CD4-positive, alpha-beta T cell treated with Interferon alpha-2 for 1 hour (primary cell): ENCODE measurements around the gene INF2.
"Not testable (repeated sequence)": the region's sequence is repeated elsewhere in the genome, so short reads cannot be mapped to it uniquely, and the experiment has no call there.

Source experiments
- DNase-seq, 2 donors: peaks; one replicate each; pipeline ENCODE4 v3.0.0-alpha.2; 2020 to 2022

INF2 gene

DNA sequence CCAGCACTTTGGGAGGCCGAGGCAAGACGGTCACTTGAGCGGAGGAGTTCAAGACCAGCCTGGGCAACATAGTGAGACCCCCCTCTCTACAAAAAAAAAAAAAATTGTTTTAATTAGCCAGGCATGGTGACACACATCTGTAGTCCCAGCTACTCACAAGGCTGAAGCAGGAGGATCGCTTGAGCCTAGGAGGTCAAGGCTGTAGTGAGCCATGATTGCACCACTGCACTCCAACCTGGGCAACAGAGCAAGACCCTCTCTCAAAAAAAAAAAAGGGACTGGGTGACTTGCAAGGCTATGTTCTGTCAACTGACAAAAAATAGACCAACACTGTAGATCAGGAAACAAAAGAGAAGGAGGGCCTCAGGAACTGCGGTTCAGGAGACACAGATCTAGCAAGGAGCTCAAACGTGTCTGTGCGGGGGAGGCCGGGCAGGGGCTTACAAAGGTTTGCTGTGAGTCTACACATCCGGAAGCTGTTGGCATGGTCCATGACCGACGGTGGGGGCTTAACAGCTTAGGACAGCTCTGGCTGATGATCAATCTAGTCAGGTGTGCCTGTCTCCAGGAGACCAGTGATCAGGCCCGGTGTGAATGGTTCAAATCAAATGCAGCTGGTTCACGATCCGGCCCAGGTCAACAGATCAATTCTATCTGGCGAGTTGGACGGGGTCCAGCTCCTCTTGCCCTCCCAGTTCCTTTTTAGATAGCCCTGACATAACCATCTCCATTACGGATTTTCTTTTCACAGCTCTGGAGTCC is 31.7 kb upstream of the INF2 start:
- DNase-seq: peak in 1 of 2 donors; percentile 64

DNA sequence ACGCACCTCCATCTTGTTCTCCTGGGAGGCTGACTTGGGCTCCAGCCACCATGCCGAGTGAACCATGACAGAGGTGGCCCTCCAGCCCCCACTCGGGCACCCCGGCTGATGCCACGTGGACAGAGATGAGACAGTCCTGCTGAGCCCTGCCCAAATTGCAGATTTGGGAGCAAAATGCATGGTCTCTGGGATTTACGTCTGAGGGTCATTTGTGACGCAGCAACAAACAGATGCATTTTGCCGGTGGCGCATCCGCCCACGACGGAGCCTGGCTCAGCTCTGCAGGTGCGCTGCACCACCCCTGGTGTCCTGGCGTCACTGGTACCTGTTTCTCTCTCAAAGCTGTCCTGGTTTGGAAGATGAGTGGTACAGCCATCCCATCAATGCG is 31.1 kb upstream of the INF2 start:
- peak in 1 of 2 donors; percentile 46 for DNase-seq

DNA sequence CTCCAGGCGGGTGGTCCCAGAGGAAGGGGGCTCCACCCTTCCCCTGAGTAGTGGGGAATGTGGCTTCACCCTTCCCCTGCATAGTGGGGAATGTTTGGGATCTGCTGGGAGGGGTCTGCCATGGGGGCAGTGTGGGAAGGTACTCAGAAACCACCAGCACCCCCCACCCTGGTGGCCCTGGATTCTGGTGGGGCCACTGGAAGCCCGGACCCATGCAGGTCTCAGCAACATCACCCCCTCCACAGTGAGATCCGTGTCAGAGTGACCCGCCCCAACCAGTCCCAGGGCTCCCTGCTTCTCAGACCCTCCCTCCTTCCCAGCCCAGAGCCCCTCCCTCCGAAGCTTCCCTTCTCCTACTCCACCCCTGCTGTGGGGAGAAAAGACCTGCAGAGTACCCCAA is 30.3 kb upstream of the INF2 start:
- DNase-seq: no peak

DNA sequence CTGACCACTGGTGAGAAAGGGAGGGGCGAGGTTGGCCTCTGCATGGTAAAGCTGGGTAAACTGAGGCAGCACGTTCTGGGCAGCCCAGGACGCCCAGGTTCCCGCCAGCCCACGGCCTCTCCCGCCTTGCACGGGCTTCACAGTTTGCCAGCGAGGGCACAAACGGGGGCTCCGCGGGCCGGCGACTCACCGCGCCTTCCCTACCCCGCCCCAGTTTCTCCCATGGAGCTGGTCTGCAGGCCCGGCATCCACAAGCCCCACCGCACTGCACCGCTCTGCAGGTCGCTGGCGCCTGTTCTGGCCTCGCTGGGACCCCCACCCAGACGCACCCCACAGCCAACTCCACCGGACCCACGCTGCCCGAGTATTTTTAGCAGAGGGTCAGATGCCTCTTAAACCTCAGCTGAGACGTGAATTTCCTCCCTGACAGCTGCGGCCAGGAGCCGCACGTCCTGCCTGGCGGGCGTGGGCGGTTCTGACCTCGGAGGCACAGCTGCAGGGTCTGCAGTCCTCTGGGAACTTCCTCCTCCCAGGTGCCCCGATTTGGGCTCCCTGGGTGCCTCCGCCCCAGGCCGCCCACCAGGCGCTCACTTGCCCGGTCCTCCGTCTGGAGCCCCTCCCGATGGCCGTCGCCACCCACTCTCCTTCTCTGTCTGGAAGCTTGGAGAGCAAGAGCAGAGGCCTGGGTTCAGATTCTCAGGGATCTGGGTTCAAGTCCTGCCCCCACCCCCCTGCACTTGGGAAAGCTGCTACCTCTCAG is 29.5 kb upstream of the INF2 start:
- no peak for DNase-seq

DNA sequence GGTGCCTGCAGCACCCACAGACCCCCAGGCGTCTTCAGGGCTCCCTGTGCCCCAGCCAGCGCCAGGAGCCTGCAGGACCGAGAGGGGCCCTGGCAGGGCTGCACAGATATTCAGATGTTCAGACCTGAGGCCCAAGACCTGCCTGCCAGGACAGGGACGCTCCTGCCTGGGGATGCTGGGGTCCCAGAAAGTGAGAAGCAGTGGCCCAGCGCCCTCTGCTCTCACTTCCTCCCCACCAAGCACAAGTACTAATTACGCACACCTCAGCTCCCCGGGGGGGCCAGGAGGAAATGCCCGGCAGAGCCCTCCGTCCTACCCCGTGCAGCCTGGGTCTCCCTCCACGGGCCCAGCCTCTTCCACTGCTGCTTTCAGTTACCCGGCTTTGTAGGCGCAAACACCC is 28.8 kb upstream of the INF2 start:
- peak in 1 of 2 donors; percentile 54 for DNase-seq

DNA sequence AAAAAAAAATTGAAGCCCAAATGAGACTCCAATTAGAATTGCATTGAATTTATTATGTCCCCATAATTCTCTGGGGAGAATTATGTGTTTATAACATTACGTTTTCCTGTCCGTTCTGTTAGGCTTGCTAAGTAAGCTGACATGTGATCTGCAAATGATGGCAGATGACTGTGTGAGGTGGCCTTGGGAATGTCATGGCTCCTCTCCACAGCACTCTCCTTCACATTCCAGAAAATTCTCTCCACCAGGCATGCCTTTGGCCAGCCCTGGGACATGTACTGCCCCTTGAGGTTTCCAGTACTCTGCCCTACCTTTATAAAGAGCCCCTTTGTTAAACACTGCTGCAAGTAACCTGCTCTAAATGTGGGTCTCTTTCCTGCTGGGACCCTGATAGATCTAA is 28.3 kb upstream of the INF2 start:
- DNase-seq: no peak

DNA sequence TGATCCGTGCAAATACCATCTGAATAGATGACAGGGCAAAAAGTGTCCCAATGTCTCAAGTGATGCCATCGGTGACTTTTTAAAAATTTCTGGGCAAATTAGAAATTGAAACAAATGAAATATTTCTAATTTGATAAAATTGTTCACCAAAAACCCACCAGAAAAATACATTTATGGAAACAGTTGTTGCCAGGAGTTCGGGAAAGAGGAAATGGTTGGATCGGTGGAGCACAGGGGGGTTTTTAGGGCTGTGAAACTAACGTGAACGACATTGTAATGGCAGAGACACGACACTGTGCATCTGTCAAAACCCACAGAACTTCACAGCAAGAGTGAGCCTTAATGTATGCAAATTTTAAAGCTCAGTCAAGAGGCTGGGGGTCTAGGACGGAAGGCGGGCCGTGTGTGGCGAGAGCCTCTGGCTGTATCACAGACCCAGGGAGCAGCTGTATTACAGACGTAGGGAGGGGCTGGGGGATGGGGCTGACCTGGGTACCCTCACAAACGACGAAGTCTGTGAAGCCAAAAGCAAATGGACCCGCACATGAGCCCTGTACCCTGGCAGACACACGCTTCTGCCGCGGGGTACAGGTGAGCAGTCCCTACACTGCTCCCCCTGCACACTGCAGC is 27.8 kb upstream of the INF2 start:
- DNase-seq: not testable (repeated sequence)

DNA sequence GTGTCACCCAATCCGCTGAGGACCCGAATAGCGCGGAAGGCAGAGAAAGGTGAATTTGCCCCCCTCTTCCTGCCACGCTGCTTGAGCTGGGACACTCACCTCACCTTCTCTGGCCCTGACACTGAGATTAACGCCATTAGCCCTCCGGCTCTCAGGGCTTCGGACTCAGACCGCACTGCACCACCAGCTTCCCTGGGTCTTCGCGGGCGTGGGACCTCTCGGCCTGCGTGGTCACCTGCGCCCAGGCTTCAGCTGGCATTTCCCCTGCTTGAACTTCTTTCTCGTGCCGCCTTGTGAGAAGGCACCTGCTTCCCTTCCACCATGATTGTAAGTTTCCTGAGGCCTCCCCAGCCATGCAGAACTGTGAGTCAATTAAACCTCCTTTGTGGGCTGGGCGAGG is 26.9 kb upstream of the INF2 start:
- DNase-seq: not testable (repeated sequence)

DNA sequence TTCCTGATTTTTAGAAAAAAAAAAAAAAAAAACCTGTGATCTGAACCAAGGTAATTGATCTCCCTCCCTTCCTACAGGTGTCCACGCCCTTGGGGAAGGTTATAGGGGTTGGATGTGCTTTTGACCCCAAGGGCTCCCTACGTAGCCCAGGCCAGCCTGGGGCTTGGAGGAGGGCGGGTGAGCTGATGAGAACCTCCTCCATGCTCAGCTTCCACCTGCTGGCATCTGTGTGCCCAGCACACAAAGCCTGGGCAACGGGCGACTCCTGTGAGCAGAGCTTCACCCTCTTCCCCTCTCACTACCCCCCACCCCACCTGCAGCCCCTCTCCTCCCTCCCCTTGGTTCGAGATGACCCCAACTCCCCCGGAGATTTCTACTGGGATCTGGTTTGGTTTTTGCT is 25.3 kb upstream of the INF2 start:
- no peak for DNase-seq

DNA sequence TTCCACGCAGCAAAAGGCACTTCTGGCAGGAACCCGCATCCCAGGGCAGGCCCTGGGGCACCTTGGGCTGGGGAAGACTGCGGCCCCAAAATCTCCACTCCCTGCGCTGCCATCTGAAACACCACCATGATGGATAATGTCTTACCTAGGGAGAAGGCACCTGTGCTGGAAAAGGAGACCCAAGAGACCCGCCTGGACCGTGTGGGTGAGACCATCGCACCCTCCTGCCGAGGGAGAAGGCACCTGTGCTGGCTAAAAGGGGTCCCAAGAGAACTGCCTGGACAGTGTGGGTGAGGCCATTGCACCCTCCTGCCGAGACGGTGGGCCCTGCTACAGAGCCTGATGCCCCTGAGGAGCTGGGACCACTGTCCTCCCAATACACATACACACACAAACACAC is 24.8 kb upstream of the INF2 start:
- no peak for DNase-seq

DNA sequence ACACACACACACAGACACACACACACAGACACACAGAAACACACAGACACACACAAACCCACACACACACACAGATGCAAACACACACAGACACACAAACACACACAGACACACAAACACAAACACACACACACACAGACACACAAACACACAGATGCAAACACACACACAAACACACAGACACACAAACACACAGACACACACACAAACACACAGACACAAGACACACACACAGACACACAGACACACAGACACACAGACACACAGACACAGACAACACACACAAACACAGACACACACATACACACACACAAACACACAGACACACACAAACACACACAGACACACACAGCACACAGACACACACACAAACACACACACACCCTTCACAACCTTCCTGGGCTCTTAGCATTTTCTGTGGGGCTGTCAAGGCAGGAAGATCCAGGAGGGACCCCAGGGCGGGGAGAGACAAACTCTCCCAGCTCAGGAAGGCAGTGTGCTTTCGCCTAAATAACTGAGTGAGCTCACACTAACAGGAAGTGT is 24.2 kb upstream of the INF2 start:
- no peak for DNase-seq

DNA sequence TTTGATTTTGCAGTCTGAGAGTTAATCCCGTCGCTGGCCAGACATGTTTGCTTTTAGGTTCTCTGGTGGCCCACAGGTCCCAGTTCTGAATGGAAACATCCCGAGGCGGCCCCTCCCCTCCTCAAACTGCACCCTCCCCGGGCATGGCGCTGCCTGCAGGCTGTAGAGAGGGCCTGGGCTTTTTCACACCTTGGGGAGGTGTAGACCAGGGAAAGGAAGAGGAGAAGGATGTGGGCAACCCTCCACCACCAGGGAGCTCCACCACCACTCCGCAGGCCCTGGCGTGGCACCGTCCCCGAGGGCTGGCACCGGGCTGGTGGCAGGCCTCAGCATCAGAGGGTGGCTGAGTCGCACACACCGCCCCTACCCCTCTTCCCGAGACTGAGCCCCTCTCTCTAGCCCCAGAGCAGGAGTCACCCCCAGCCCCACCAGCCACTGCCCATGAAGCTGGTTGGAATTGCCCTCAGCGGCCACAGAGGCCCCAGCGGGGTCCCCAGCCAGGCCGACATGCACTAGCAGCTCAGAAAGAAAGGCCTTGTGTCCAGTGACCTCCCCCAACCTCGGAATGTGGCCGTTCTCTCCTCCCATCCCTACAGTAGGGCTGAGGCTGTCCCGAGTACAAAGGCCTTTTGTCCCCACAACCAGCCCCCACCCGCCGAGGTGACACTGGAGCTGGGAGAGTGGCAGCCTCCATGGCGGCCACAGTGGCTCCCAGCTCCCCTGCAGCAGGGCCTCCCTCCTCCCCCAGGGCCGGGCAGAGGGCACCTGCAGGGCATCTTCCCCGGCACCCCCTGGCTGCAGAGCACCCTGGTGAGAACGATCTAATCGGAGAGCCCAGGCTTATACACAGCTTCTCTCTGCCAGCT is 23.5 kb upstream of the INF2 start:
- DNase-seq: peak; percentile 44 to 64

DNA sequence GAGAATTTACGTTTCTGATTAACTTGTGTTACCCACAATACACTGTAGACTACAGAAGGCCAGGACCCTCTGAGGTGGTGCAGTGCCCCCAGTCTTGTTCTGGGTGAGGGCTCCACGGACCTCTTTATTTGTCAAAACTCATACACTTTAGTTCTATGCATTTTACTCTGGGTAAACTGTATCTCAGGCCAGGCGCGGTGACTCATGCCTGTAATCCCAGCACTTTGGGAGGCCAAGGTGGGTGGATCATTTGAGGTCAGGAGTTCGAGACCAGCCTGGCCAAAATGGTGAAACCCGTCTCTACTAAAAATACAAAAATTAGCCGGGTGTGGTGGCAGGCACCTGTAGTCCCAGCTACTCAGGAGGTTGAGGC is 22.9 kb upstream of the INF2 start:
- not testable (repeated sequence) for DNase-seq

DNA sequence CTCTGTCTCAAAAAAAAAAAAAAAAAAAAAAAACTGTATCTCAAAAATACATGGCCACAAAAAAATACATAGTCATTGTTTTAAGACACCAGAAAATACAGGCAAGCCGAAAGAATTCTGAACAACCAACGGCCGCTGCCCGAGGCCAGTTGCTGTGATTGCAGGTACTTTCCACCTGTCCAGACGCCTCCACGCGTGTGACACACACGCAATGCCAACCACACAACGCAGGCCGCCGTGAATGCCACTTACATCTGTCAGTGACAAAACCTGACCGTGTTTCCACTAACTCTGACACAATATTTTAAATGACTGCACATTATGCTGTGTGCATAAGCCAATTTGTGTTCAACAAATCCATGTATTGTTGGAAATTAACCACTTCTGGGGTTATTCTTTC is 22.4 kb upstream of the INF2 start:
- no peak for DNase-seq

DNA sequence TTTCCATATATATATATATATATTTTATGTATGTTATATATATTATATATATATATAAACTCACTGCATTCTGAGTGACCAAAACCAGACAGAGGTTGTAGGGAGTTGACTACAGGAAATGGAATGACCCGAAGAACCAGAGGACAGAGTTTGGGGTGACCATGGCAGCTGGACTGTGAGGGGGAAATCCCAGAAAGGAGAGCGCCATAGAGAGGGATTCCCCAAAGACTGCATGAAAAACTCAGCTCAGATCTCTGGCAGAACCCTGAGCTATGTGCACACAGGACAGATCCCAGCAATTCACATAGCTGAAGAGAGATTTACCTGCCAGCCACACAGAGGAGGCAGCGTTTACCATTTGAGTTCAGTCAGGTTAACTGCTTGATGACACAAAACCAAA is 19.7 kb upstream of the INF2 start:
- DNase-seq: no peak

DNA sequence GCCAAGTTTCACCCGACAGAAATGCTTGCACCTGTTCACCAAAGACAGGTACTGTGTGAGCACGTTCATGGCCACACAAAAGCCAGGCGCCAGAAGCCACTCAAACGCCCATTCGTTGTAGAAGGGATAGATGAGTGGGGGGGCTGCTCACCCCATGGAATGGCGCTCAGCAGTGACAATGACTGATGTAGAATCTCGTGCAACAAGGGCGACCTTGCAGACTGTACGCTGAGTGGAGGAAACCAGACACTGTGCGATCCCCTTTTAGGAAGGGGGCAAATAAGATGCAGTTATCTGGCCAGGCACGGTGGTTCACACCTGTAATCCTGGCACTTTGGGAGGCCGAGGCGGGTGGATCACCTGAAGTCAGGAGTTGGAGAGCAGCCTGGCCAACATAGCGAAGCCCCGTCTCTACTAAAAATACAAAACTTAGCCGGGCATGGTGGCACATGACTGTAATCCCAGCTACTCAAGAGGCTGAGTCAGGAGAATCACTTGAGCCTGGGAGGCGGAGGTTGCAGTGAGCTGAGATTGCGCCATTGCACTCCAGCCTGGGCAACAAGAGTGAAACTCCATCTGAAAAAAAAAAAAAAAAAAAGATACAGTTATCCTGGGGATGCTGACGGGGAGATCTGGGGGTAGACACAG is 18.0 kb upstream of the INF2 start:
- not testable (repeated sequence) for DNase-seq

DNA sequence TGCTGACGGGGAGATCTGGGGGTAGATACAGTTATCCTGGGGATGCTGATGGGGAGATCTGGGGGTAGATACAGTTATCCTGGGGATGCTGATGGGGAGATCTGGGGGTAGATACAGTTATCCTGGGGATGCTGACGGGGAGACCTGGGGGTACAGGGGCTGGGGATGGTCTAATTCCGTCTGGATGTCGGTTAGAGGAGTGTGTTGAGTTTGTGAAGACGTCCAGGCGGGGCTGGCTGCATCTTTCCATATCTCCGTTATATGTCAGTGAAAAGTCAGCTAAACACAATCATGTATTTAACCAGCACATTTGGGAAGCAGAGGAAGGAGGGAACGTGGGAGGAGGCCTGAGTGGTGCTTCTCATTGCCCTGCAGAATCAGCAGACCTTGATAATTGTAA is 17.3 kb upstream of the INF2 start:
- DNase-seq: not testable (repeated sequence)

DNA sequence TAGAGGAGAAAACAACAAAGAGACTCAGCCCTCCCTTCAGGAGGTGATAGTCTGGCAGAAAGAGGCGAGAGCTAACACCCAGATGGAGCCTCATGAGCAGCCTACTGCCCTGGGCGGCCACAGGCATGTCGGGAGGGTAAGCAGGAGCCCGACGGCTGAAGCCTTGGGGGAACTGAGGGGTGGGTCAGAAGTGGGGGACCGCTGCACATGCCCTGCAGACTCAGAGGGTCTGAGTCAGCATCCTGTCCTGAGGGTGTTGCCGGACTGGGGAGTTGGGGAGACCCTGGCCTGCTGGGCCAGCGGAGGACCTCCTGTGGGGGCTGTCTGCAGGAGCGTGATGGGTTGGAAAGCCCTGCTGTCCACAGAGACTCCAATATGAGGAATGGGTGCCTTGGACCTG is 15.9 kb upstream of the INF2 start:
- no peak for DNase-seq

DNA sequence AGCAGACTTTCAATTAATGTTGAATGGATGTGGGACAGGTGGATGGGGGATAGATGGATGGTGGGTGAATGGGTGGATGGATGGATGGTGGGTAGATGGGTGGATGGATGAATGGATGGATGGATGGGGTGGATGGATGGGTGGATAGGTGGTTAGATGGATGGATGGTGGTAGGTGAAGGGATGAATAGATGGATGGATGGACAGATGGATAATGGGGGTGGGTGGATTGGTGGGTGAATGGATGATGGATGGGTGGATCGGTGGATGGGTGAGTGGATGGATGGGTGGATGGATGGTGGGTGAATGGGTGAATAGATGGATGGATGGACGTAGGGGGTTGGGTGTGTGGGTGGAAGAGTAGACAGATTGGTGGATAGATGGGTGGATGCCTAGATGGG is 14.0 kb upstream of the INF2 start:
- DNase-seq: no peak

DNA sequence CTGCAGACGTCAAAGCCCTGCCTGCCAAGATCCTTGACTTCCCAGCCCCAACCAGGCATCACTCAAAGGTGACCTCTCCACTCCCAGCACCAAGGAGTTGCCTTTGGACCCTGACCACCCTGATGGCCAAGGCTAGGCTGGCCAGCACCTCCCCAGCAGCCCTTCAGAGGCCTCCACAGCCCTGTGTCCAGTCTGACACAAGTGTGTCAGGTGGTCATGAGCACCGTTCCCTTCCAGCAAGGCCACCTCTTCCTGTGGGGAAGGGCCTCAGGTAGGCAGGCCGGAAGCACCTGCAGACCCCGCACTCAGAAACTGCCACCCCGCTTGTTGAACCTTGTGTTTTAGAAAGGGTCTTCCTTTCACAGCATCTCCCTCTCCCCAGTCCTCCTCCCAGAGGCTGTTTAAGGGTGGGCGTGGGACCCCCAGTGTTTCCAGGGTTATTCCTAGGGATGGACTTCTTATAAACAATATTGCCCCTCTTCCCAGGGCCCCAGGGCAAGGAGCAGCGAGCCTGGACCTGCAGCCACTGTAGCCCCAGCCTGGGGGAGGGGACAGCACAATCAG is 13.2 kb upstream of the INF2 start:
- no peak for DNase-seq

DNA sequence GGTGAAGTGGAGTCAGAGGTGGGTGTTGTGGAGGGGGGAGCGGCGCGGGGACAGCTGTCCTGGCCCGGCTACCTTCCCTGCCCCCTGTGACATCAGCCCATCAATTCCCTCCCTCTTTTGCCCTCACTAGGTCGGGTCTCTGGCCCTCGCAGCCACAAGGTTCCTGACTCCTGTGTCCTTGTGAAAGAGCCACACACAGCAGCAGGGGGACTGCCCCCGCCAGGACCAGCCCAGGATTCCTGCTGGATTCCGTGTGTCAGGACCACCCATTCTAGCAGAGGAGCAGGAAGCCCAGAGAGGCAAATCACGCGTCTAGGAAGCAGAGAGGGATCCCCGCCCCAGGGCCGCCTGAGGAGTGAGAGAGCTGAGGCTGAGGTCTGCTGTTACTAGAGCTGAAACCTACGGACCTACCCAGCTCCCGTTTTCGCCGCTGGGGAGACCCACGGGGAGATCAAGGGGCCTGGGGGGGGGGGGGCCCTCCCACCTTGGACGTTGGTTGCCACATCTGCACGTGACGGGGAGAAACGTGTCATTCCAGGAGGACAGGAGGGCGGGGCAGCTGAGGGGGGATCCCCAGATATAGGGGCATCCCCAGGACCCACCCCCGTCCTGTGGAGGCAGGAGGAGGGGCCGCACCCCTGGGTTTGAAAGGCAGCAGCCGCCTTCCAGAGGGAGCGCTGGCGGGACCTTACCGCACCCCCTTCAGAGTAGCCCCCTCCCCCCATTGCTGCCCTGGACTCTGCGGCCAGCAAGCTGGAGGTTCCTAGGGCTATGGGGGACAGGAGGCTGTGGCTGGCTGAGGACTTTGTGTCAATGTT is 12.5 kb upstream of the INF2 start:
- no peak for DNase-seq
